GM21825 (cell line): ENCODE measurements around the gene NUDT4B.
"Not testable (repeated sequence)": the region's sequence is repeated elsewhere in the genome, so short reads cannot be mapped to it uniquely, and the experiment has no call there.

Source experiments
- ATAC-seq: cut with Tn5 transposase; IDR thresholded peaks from one replicate; pipeline ENCODE4 v1.9.1; 2021; ENCODE audit warnings: mild to moderate bottlenecking, moderate library complexity; ENCODE audit not compliant: unreplicated experiment

NUDT4B gene

GRCh38 chr1:148793762-148794332, 45.3 kb downstream of the NUDT4B start:
- ATAC-seq, result not testable (repeated sequence)
